SJCRH30 (cell line): ENCODE results near the gene MAP4K1. TPM values are rescaled to one million over a fixed set of nuclear protein-coding genes. Genes with fewer than 3 reads are reported as not detected.

Source experiments
- DNase-seq, 2 experiments: peaks; one replicate each; pipeline ENCODE4 v3.0.0-alpha.2; 2015 to 2020
- H3K27ac ChIP-seq: fragments of 250-450 bp; sonication (Bioruptor Pico); 2 replicates; pipeline ENCODE4 v1.5.1; 2020; ENCODE audit warnings: mild to moderate bottlenecking, moderate library complexity
- H3K27me3 ChIP-seq: fragments of 250-450 bp; sonication (Bioruptor Pico); 2 replicates; pipeline ENCODE4 v1.5.1; 2020; ENCODE audit warnings: mild to moderate bottlenecking, moderate library complexity
- H3K36me3 ChIP-seq: fragments of 250-450 bp; sonication (Bioruptor Pico); 2 replicates; pipeline ENCODE4 v1.5.1; 2020; ENCODE audit warnings: mild to moderate bottlenecking, moderate library complexity
- H3K4me1 ChIP-seq: fragments of 250-450 bp; sonication (Bioruptor Pico); 2 replicates; pipeline ENCODE4 v1.5.1; 2020; ENCODE audit warnings: mild to moderate bottlenecking, moderate library complexity
- H3K4me3 ChIP-seq: fragments of 250-450 bp; sonication (Bioruptor Pico); 2 replicates; pipeline ENCODE4 v1.5.1; 2020; ENCODE audit warnings: mild to moderate bottlenecking, moderate library complexity
- H3K9me3 ChIP-seq: fragments of 250-450 bp; sonication (Bioruptor Pico); replicated peaks from 2 replicates; pipeline ENCODE4 v1.5.1; 2020; ENCODE audit warnings: mild to moderate bottlenecking, moderate library complexity
- total RNA-seq: library from RNA; depleted of rRNA; stranded (reverse); fragments of >200 nt; shearing (Covaris generic); gene quantifications from 2 replicates; pipeline ENCODE4 v1.2.3, GENCODE V29; 2014; rRNA removed

The MAP4K1 gene
- total RNA-seq: 1.2 and 1.5 TPM in 2 replicates

DNA sequence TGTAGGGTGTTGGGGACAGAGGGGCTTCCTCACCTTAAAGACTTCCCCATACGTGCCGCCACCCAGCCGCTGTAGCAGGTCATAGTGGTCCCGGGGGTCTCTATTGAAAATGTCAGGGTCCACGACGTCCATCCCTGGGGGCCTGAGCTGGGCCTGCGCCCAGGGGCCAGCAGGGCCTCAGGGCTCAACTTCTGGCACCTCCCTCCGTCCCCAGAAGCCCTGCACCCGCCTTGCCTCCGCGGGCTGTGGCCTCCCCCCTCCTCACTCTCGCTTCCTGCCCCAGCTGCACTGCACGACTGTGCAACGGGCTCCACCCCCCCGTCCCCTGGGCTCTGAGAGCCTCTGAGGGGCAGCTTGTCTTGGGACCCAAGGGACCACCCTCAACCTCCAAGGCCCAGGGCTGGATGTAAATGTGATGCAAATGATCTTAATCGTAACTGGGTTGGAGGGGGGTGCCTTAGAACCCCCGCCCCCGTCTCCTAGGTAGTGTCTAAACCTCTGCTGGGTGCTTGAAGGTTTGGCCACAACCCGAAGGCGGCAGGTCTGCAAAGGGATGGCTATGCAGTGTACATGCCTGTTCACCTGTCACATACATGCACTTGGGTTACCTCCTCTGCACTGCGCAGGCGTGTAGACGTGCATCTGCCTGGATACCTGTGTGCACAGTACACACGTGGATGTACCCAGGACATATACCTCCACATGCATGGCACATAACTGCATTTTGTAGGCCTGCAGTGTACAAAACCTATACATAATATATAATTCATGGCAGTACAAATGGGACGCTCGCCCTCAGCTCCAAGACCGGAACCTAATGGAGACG, at the start of gene MAP4K1:
Gene MAP4K1 (minus strand): TSS at position 190 of the 826 bp plus-strand sequence. CDS start 58 bp downstream, at position 132.
- Histone ChIP-seq H3K36me3 (peaks cover 23% of the 10 kb centered on the region), H3K9me3 (no peaks in the 10 kb centered on the region), H3K27ac (peak within 1 kb of the TSS; percentile 5; the same call in 1 of the 2 replicates), H3K4me3 (peak within 1 kb of the TSS; percentile 68), H3K4me1 (peaks cover 5% of the 10 kb centered on the region; the same call in 1 of the 2 replicates), H3K27me3 (no peaks in the 10 kb centered on the region)
- DNase-seq: peak; percentile 44 to 51

DNA sequence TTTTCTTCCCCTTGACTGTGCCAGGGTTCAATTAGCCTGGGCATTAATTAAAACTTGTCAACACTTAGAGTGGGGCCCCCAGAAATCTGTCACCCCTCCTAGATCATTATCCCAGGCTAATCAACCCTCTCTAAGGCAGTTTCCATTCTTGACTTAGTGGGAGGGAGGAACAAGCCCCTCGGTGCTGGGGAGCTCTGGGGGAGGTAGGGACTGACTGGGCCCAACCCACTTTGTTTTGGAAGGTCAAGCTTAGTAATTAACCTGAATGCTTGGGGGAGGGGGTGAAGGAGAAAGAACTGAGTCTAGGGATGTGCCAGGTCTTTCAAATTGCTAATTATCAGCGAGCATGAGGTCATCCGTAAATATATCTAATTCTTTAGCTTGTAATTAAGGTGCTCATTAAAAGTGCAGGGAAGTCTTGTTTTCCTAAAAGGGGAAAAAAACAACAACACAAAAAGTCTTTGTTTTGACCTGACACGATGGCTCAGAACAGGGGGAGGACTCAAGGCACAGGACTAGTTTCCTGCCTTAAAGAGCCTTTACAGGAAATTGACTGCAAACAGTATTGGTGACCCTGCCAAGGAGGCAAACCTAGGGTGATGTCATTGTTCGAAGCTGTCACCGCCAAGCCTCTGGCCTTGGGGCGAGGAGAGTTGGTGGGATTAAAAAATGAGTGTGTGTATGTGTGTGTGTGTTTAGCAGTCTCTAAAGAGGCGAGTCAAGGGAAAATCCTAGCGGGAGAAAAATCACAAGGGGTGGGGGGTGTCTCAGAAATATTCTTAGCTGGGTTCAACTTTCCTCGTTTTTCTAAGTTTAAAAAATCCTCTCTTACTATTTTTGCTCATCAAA, 49.1 kb upstream of the MAP4K1 start:
- peak overlapping the region; percentile 29 for H3K27ac ChIP-seq
- no peak overlapping the region for H3K4me3 ChIP-seq
- no peaks in the 10 kb centered on the region for H3K9me3 ChIP-seq
- H3K27me3 ChIP-seq: no peaks in the 10 kb centered on the region
- H3K36me3 ChIP-seq: no peaks in the 10 kb centered on the region; the same call in 1 of the 2 replicates
- H3K4me1 ChIP-seq: peaks cover 60% of the 10 kb centered on the region
- peak; percentile 84 to 90 for DNase-seq

DNA sequence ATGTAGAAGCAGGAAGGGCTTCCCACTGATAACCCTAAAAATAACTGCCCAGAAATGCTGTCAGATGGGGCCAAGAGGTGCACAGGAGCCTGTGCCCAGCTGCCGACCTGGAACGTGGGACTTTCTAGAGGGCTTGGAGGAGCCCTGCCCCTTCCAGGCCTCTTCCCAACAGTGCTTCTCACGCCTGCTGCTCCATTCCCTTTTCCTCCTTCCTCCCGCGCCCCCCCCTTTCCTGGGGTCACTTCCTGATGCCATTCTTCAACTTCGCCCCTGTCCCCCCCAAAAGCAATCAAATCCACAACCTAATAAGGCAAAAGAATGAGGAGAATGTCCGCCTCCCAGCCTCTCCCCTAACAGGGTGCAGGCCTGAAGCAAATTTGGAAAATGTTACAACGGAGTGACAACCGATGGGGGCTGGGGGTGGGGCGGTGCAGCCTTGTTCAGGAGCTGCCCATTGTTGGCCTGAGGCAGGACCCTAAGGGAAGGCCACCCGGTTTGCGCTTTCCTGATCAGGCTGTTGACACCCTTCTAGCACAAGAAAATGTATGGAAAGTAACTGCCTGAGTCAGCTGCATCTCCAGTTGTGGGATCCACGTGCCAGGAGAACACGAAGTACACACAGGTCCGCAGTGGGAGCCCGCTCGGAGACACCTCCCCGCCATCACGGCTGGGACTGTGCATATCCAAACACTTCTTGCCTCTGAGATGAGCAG, 48.4 kb upstream of the MAP4K1 start:
- Histone ChIP-seq H3K4me3 (no peak overlapping the region), H3K36me3 (peaks cover 4% of the 10 kb centered on the region; the same call in 1 of the 2 replicates), H3K27ac (peak overlapping the region; percentile 29; the same call in 1 of the 2 replicates), H3K27me3 (no peaks in the 10 kb centered on the region), H3K4me1 (peaks cover 60% of the 10 kb centered on the region), H3K9me3 (no peaks in the 10 kb centered on the region)
- no peak for DNase-seq

DNA sequence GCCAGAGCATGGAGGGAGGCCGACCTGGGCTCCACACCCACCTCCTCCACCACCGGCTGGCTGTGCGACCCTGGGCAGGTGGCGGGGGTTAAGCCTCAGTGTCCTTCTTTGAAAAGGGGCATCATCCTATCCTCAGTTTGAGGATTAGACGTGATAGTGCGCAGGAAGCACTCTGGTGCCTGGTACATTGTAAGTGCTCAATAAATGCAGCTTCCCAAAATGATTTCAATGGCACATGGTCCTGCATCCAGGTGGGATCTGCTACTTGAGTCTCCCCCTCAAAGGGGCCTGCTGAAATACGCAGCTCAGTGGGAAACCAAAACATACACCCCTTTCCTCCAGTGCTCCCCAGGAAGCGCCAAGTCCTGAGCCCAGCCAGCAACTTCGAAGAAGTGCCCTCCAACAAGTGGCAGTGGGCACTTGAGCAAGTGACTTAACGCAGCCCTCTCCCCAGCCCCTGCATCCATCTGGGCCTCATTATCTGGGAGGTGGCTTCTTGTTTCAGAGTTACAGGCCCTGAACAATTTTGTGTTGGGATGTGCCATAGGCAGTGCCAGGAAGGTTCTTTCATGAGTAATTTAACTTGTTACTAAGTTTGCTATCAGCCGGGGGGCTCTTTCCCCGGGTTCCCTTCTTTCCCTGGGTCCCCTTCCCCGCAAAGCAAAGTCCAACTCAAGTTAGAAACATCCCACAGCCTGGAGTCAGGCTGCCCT, 47.6 kb upstream of the MAP4K1 start:
- H3K27ac ChIP-seq: peak overlapping the region; percentile 29; the same call in 1 of the 2 replicates
- H3K4me1 ChIP-seq: peaks cover 56% of the 10 kb centered on the region
- H3K27me3 ChIP-seq: no peaks in the 10 kb centered on the region
- no peak for DNase-seq
- H3K9me3 ChIP-seq: no peaks in the 10 kb centered on the region
- no peak overlapping the region for H3K4me3 ChIP-seq
- H3K36me3 ChIP-seq: peaks cover 6% of the 10 kb centered on the region; the same call in 1 of the 2 replicates

DNA sequence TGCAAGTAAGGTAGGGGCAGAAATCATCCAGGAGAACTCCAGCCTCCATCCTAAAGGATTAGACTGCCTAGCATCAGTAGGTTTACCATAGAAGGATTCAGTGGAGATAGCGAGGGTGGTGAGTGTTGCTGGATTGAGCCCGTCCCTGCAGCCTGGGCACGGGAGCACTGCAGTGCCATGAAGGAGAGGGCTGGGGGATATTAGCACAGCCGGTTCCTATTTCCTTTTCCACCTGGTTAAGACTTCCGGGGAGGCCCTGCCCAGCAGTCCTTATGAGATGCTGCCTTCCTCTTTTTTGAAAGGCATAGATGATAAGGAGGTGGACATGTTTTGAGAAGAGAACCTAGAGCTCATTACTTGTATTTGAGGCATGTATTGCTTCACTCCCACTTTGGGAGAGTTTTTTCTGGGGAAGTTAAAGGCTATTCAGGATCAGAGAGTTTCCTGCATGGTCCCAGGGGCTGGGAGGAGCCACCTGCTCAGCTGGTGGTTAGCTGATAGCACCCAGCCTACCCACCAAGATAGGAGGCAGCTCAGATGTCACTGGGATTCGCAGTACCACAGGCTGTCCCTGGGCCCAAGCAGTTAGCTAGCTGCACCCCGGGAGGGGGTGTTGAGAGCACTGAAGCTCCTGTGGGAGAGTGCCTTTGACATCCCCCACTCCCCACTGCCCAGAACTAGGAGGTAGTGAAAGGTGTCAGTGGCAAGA, 46.9 kb upstream of the MAP4K1 start:
- no peaks in the 10 kb centered on the region for H3K27me3 ChIP-seq
- no peaks in the 10 kb centered on the region for H3K9me3 ChIP-seq
- peaks cover 62% of the 10 kb centered on the region for H3K4me1 ChIP-seq
- H3K36me3 ChIP-seq: peaks cover 6% of the 10 kb centered on the region; the same call in 1 of the 2 replicates
- no peak overlapping the region for H3K27ac ChIP-seq
- peak in 1 of 2 experiments; percentile 61 for DNase-seq
- no peak overlapping the region for H3K4me3 ChIP-seq

DNA sequence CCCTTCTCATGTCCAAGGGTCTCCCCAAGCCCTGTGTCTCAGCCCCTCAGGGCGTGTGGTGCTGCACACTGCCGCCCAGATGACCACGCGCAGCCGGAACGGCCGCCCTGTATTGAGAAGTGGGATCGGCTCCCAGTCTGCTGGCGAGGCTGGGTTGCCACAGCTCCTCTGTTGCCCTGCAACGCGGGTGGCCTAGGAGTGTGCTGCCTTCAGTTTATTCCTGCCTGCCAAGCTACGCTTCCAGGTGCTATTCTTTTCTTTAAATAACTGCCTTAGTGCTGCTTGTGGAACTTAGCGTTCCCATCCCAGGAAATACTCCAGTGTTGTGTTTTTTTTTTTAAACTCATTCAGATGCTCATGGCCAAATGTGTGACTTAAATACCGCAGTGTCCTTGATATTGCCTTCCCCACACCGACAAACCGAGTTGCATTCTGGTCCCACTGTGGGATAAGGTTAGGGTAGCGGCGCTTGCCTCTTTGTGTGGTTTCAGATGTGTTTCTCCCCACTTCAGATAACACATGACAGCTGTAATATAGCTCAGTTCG, 46.3 kb upstream of the MAP4K1 start:
- H3K9me3 ChIP-seq: no peaks in the 10 kb centered on the region
- H3K4me1 ChIP-seq: peaks cover 63% of the 10 kb centered on the region
- H3K27ac ChIP-seq: no peak overlapping the region
- no peaks in the 10 kb centered on the region for H3K27me3 ChIP-seq
- H3K4me3 ChIP-seq: no peak overlapping the region
- DNase-seq: no peak
- peaks cover 6% of the 10 kb centered on the region; the same call in 1 of the 2 replicates for H3K36me3 ChIP-seq

DNA sequence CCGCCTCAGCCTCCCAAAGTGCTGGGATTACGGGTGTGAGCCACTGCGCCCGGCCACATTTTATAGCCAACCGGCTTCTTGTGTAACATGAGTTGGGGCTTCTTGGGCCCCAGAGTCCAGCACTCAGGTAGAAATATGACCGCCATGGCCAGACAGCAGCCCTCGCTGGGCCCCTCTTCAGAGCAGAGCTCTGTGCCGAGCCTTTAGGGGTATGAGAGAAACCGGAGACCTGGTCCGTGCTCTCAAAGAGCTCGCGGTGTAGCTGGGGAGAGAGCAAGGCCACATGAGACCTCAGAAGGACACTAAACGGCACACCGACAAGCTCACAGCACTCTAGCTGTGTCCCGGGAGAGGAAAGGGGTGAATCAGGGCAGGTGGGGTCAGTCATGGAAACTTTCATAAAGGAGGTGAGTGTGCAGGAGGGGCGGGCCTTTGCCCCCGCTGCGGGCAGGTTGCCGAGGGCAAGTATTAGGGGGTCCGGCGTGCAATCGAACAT, 45.5 kb upstream of the MAP4K1 start:
- no peak overlapping the region for H3K27ac ChIP-seq
- peaks cover 6% of the 10 kb centered on the region; the same call in 1 of the 2 replicates for H3K36me3 ChIP-seq
- no peaks in the 10 kb centered on the region for H3K9me3 ChIP-seq
- peaks cover 70% of the 10 kb centered on the region for H3K4me1 ChIP-seq
- no peak overlapping the region for H3K4me3 ChIP-seq
- H3K27me3 ChIP-seq: no peaks in the 10 kb centered on the region
- no peak for DNase-seq

DNA sequence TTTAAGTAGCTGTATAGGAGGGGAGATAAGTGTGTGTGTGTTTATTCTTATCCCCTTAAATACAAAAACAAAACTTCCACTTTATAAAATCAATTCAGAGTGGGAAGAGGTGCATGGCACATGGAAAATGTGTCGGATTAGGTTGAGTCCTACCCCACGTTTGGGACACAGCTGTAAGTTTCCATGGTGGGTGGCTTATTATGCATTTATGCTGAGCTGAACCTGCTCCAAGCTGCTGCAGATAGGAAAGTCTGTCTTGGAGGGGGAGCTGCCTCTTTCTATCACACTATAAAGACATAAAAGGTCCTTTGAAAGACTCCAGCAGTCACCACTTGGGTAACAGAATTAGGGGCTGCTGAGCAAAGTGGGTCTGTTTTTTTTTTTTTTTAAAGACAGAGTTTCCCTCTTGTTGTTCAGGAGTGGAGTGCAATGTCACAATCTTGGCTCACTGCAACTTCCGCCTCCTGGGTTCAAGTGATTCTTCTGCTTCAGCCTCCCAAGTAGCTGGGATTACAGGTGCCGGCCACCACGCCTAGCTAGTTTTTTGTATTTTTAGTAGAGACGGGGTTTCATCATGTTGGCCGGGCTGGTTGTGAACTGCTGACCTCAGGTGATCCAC, 44.9 kb upstream of the MAP4K1 start:
- Histone ChIP-seq H3K9me3 (no peaks in the 10 kb centered on the region), H3K27ac (no peak overlapping the region), H3K4me1 (peaks cover 70% of the 10 kb centered on the region), H3K4me3 (no peak overlapping the region), H3K36me3 (peaks cover 6% of the 10 kb centered on the region; the same call in 1 of the 2 replicates), H3K27me3 (no peaks in the 10 kb centered on the region)
- no peak for DNase-seq

DNA sequence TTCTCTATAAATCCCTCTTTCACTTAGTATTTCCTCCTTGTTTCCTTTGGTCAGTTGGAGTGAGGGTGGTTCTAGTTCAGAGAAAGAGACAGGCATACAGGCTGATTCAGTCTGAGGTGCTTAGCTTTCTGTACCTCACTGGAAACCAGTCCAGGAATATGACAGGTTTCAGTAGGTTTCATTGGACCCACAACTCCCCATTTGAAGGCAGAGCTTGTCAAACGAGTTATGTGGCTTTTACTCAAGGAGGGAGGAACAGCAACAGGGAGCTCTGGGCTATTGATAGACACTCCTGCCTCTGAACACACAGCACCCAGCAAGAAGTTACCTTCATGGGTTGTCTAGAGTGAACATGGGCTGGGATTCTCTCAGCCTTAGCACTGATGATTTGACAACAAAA, 44.2 kb upstream of the MAP4K1 start:
- Histone ChIP-seq H3K27me3 (no peaks in the 10 kb centered on the region), H3K4me3 (no peak overlapping the region), H3K4me1 (peaks cover 68% of the 10 kb centered on the region), H3K27ac (no peak overlapping the region), H3K36me3 (peaks cover 9% of the 10 kb centered on the region; the same call in 1 of the 2 replicates), H3K9me3 (no peaks in the 10 kb centered on the region)
- no peak for DNase-seq

DNA sequence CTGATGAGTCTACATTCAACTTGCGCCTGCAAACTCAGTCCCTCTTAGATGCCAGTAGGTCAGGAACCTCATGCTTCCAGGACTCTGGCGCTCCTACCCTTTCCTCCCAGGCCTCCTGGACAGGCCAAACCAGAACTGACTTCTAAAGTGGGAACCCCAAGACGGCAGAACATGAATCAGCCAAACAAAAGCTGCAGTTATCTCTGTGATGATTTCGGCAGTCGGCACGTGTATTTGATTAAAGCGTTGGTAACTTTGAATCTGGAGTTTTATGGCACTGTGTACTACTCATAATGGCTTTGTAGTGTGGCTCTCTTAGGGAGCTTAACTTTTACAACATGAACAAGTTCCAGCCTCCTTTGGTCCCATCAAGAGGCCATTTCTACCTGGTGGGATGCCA, 43.4 kb upstream of the MAP4K1 start:
- no peak overlapping the region for H3K4me3 ChIP-seq
- peaks cover 15% of the 10 kb centered on the region for H3K36me3 ChIP-seq
- no peak overlapping the region for H3K27ac ChIP-seq
- no peaks in the 10 kb centered on the region for H3K27me3 ChIP-seq
- H3K4me1 ChIP-seq: peaks cover 60% of the 10 kb centered on the region
- H3K9me3 ChIP-seq: no peaks in the 10 kb centered on the region
- no peak for DNase-seq

DNA sequence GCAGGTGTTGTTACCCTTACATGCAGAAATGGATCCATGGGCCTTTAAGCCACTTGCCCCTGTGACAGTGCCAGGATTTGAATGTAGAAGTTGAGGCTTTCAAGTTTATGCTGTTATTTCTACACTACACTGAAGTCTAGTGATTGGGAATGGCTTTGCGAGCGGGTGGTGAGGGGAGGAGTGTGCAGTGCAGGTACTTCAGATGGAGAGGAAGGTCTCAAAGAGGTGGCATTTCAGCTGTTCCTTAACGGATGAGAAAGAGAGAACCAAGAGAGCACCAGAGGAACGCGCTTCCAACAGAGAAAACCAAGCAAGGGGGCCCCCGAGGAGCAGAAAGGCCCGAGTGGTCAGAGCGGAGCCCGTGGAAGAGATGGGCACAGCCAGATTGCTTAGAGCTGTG, 43.0 kb upstream of the MAP4K1 start:
- Histone ChIP-seq H3K36me3 (peaks cover 20% of the 10 kb centered on the region), H3K4me1 (peaks cover 56% of the 10 kb centered on the region), H3K4me3 (no peak overlapping the region), H3K27ac (no peak overlapping the region), H3K9me3 (no peaks in the 10 kb centered on the region), H3K27me3 (no peaks in the 10 kb centered on the region)
- no peak for DNase-seq

DNA sequence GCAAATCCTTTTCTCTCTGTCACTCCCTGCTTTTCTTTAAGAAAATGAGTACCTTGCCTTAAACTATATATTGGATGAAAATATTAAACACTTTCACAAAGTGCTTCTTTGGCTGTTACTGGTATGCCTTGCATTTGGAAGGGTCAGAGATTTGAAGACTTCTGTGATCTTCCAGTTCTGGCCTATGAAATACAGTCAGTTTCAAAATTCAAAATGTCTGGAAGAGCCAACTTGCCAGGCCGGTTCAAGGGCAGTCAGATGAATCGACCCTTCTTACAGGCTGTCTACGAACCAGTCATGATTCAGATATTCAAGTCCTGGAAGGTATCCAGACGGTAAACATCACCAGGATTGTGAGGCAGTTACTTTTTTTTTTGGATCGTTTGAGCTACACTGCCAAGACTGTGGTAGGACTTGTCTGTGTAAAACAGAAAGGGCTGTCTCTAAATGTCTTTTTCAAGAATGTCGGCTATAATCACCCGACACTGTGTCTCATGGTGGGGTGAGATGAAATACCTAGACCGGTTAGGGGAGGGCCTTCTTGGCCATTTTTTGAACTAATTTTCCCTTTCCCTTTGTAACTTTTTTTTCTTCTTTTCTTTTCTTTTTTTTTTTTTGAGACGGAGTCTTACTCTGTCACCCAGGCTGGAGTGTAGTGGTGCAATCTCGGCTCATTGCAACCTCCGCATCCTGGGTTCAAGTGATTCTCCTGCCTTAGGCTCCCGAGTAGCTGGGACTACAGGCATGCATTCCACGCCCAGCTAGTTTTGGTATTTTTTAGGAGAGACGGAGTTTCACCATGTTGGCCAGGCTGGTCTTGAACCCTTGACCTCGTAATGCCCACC, 40.9 kb upstream of the MAP4K1 start:
- peak; percentile 53 to 67 for DNase-seq
- Histone ChIP-seq H3K9me3 (no peaks in the 10 kb centered on the region), H3K4me3 (no peak overlapping the region), H3K27me3 (no peaks in the 10 kb centered on the region), H3K4me1 (peaks cover 58% of the 10 kb centered on the region), H3K36me3 (peaks cover 21% of the 10 kb centered on the region), H3K27ac (peak overlapping the region; percentile 50; the same call in 1 of the 2 replicates)
